GM21786 (cell line): ENCODE measurements around the gene SV2B.

Experiments
- ATAC-seq: cut with Tn5 transposase; IDR thresholded peaks from one replicate; pipeline ENCODE4 v1.9.1; 2021; ENCODE audit not compliant: unreplicated experiment

SV2B gene

DNA sequence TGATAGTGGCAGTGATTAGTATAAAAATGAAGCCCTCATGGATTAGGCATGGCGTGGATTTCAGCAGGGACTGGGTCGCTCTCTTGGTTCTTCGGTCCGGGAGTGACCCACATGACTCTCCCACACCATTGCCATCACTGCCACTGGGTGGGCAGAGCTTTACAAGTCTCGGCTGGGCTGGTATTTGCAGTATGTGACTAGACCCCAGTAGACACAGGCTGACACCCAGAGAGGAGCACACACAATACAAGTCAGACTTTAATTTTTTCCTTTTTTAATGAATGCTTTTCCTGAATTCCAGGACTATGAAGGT lies 1.5 kb downstream of the SV2B start:
- no peak for ATAC-seq

DNA sequence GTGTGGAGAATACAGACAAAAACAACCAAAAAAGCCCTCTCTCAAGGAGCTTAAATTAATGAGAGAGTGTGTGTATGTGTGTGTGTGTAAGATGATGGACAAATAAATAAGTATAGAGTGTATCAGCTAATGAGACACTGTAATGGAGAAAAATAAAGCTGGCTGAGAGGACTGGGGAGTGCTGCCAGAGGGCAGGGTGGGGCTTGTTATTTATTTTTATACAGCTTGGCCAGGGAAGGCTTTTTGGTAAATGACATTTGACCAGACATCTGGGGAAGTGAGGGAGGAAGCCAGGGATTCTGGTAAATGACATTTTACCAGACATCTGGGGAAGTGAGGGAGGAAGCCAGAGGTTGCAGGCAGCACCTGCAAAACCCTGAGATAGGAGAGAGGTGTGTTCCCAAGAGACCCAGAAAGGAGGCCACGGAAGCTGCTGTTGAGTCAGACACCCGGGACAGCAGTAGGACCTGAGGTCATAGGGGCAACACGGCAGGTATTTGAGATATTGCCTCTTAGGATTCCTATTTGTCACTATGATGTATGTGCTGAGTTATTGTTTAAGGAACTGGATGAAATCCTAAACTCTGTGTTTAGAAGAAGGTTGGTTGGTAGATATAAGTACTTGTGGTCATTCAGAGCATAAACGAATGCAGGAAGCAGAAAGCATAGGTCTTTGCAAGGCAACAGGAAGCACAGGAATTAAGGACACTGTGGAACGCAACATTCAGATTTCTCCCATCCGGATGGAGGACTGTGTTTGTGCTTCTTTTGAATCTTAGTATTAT lies 2.7 kb downstream of the SV2B start:
- no peak for ATAC-seq

DNA sequence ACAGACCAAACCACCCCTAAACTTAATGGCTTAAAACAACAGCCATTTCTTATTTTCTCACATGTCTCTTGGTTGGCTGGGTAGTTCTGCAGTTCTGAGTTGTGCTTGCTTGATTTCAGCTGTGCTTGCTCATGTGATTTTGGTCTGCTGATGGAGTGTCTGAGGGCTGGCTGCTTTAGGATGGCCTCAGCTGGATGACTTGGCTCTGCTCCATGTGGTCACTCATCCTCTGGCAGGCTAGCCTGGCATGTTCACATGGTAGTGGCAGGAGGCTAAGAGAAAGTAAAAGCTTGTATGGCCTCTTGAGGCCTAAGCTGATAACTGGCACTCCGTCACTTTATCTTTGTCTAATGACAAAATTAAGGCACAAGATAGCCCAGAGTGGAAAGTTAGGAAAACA lies 4.1 kb downstream of the SV2B start:
- ATAC-seq: no peak

DNA sequence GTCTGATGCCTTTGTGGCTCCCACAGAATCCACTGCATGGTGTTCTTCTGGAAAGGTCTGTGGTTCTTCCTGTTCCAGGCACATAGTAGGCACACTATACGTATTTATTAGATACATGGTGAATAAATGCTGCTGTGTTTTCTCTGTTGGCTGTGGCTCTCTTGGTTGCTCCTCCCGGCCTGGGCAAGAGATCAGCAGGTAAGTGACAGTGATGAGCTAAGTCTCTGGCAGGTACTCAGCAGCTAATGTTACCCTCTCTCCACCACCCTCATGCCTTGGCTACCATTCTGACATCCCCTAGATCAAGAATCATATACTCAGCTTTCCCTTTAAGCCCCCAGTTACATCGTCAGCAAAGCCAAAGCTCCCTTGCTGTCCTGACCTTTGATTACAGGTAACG lies 8.4 kb downstream of the SV2B start:
- no peak for ATAC-seq

DNA sequence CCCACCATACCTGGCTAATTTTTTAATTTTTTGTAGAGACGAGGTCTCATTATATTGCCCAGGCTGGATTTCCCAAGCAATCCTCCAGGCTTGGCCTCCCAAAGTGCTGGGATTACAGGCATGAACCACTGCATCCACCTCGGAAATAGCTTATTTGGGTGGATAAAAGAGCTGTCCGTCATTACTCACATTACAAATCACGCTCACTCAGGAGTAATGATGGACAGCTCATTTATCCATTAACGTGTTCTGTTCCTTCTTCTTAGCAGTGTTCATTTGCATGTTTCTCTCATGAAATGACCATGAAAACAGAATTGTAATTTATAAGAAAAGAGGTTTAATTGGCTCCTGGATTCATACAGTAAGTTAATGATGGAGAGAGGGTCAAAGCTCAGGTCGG lies 9.8 kb downstream of the SV2B start:
- no peak for ATAC-seq

DNA sequence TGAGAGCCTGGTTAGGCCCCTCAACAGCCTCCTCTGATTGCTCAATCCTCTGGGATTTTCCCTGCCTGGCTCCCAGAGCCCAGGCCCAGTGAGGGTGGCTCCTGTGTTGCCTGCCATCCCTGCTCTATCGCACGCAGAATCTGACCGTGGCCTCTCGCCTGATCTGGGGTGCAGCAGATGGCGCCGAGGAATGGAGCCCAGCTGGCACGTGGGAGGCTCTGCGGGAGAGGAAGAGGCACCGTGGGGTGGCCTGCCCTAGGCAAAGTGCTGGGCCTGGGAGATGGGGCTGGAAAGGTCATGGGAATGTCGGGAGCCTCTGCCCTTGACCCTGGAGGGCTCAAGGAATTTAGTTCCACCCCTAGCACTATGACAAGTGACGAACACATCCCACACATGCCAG lies 10.3 kb downstream of the SV2B start:
- ATAC-seq: no peak

DNA sequence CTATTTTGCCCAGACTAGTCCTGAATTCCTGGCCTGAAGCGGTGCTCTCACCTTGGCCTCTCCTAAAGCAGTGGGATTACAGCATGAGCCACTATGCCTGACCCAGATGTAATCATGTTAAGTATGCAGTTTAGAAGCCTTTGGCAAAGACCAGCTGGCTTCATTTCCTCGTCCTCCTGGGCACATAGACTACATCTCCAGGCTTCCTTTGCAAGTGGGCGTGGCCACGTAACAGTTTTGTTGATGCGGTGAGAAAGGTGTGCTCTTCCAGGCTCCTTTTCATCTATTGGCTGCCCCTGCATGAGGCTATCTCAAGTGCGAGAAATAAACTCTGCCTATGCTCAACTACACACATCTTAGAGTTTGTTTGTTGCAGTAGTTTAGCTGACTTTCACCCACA lies 13.0 kb downstream of the SV2B start:
- ATAC-seq: no peak

DNA sequence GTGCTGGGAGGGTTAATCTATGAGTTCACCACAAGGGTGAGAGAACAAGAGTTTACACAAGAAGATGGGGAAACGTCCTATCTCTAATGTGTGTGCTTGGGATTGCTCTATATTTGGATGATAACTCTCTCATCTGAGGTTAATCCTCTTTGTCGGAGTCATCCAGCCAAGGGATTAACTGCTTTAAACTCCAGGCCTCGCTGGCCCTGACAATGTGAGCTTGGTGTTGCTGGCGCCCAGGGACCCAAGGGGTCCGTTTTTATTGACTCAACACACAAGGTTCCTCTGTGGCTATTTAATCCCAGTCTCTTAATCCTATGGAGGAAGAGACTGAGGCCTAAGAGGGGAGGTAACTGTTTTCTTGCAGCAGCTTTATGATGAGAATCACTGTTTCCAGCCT lies 14.2 kb downstream of the SV2B start:
- ATAC-seq: no peak

DNA sequence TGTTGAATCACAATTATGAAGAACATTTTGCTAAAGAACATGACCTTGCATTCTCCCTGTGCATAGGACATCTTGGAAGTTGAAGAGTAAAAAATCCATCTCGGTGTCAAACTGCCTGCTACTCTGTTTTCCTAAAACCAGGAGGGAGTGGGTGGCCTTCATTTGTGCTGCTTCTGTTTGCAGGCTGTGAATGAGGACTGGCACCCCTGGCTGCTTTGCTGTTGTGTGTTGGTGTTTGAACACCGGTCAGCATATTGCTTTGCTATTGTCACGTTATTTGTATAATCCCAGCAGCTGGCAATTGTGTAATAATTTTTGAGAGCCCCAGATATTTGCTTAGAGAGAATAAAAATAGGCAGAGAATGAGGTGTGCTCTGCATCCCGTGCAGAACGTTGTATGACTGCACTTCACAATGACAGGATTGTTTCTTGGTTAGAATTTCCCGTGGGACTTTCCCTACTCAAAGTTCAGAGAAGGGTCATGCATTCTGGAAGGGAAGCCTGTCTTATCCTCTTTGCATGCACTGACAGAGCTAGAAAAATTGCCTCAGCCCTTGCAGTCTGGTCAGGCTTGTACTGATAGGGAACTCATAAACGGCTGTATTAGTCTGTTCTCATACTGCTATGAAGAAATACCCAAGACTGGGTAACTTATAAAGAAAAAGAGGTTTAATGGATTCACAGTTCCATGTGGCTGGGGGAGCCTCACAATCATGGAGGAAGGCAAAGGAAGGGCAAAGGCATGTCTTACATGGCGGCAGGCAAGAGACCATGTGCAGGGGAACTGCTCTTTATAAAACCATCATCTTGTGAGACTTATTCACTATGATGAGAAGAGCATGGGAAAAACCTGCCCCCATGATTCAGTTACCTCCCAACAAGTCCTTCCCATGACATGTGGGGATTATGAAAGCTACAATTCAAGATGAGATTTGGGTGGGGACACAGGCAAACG lies 16.3 kb downstream of the SV2B start:
- ATAC-seq: peak; percentile 97

DNA sequence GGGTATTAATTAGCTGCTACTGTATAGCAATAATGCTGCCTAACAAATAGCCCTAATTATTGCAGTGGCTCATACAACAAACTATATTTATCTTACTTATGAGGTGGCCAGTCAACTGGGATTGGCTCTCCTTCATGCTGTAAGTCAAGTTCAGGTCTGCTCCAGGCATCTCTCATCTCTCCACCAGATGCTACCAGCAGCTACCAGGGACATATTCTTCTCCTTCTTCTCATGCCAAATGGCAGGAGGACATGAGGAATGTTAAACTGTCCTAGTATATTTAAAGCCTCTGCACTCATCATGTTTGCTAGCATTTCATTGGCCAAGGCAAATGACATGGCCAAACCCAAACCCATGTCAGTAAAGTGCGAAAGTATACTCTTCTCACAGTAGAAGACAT lies 17.3 kb downstream of the SV2B start:
- no peak for ATAC-seq

DNA sequence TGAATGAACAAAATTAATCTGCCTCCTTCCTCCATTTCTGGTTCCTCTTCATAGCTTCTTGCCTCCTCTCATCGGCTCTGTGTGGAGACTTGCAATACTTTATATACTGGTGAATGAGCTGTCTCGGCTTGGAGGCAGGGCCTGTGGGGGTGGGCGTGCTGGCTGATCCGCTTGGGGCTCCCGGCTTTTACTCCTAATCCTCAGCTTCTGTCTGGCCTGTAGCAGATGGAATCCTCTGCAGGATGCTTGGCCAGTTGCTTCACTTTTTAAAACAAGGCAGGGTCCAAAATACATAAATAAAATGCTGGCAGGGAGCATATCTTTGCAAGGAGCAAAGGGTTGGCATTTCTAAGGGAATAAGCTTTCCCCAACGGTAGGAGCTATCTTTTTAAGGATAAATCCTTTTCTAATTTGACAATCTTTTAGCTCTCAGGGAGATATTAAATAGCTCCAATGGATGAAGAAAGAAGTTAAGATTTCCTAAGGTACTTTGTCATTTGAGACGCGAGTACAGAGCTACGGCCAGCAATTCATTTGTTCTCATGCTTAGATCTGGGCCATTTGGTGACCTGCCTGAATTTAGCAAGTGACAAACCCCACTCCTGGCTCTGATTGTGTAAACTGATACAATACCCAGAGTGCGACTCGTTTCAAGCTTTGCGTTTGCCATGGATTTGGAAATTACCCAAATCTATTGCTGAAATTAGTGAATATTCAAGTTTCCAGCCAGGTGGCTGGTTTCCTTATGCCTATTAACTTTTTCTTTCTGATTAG lies 18.9 kb downstream of the SV2B start:
- ATAC-seq: no peak

DNA sequence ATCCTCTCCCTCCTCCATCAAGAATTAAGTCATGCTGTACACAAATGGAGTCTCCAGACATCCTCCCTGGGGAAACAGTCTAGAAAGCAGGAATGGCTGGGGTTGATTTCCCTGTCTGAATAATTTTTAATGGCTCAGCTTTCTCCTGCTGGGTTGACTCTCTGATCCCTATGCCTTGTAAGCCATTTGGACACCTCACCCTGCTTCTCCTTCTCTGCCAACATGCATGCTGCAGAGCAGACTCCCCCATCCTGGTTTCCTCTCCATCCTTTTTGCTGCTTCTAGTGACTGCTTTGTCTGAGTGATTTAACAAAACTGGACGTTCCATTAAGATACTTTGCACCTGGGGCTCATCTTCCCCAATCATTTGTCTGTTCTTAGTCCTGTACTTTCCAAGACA lies 22.2 kb downstream of the SV2B start:
- ATAC-seq: no peak

DNA sequence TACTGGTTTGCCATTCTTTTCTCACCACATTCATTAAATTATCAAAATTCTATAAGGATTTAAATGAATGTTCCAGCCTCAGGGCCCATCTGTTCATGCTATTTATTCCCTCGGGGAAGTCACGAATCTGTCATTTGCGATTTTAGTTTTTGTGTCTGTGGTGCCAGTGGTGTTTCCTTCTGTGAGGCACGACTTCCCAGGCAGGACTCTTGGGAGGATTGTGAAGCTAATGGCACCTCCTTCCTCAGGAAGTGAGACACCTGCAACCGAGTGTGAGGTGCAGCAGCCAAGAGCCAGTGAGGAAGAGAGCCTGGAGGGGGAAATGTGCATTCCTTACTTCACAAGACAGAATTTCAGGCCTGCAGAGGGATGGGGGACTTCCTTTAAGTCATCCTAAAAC lies 24.1 kb downstream of the SV2B start:
- ATAC-seq: no peak

DNA sequence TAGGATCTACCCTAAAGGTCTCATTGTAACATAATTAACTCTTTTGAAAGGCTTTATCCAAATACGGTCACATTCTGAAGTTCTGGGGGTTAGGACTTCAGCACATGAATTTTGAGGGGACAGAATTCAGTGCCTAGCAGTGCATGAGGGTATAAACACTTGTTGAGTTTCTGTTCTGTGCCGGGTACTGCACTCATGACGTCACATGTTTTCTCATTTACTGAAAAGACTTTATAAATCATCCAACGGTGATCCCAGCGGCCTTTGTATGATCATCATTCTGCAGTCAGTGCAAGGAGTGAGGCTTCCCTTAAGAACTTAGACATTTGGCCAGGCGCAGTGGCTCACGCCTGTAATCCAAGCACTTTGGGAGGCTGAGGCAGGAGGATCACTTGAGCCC lies 25.1 kb downstream of the SV2B start:
- ATAC-seq: no peak

DNA sequence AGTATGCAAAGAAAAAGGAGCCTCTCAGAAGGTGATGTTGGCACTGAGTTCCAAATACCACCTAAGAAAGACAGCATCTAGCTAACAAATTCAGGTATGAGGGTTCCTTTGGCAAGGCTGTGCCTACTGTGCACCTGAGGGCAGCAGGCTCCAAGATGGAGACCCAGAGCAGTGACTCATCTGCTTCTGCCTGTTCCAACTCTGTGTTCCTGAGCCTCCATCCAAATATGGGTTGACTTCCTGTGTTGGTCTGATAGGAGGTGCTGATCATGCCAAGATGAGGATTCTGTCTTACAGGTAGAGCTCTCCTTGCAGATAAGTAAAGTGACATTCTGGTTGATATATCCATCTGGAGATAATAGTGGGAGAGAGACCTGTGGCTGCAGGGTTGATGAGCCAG lies 26.0 kb downstream of the SV2B start:
- peak; percentile 46 for ATAC-seq

DNA sequence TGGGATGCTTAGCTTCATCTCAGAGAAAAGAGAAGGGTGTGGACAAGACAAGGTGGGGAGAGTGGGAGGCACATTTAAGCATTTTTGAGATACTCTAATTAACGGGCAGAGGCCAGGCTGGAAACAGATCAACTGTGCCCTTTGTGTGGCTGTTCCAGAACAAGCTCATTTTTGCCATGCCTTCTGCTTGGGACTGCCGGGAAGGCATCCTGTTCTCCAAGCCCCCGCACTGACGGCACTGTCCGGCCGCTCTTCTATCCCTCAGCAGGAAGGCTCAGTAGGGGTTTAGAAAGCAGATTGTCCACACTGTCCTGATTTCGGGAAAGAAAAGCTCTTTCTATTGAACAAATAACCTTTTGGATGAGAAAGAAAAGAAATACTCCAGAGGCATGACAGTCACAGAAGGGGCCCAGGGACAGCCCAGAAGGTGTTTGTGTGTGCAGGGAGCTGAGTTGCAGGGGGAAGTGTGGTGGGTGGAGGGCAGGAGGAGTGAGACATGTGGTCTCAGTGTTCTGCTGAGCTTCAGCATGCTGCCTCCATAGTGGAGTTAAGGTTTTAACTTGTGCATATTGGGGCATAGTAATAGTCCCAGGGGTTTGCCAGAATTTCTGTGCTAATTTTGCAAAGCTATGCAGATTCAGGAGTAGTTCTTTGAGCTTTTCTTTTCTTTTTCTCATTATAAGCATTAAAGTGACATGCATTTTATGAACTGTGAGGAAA lies 27.3 kb downstream of the SV2B start:
- no peak for ATAC-seq

DNA sequence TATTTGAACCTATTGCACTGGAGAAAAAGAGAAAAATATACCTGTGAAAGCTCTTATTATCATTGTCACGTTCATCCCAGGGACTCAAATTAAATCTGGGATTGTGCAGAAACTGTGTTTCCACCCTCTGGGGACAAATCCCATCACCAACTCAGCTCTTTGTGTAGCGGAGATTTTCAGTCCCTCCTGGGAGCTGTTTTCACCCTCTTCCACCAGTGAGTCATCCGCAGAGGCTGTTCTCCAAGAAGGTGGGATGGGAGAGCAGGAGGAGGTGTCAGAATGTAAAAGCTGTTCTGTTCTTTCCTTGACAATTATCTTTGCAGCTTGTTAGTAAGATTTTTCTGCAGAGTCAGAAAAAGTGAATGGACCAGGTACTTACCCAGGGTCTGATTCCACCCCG lies 28.0 kb downstream of the SV2B start:
- ATAC-seq: no peak

DNA sequence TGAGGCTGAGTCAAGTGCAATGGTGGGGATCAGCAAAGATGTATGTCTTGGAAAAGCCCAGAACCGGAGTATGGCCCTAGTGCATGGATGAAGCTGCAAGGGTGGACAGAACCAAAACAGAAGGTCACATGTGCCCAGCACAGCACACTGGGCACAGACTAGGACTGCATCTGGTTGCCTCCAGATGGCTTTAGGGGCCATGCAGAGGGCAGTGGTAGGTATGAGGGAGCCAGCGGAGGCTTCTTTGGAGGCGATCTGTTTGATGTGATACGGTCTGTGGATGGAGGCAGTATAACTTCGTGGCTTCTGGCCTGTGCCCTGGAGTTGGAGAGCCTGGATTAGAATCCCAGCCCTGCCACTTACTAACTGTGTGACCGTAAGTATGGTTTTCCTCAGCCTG lies 29.4 kb downstream of the SV2B start:
- no peak for ATAC-seq

DNA sequence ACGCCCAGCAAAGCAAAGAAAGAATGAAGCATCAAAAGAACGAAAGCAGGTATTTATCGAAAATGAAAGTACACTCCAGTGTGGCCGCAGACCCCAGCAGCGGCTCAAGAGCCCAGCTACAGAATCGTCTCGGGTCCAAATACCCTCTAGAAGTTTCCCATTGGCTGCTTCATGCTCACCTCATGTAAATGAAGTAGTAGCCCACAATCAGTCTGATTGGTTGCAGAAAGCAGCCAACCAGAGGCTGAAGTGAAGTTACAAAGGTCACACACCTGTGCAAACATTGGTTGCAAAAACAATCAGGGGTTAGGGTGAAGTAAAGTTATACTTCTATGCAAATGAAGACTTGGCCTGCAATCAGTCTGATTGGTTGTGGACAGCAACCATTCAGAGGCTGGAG lies 32.0 kb downstream of the SV2B start:
- ATAC-seq: no peak

DNA sequence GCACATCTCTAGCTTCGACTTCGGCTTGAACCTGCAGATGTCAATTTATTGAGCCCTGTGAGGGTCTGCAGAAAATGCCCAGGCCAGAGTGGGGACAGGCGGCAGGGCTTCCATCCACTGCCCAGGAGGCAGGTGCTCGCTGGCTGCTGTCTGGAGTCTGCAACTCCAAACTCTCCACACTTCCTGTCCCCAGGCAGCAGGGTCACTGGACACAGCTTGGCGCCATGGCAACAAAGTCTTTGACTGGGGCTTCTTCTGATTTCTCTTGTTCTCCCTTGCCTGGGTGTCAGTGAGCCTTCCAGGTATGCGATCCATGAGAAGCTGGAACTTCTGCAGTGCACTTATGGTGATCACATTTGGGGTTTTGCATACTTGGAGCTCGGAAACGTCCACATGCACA lies 33.5 kb downstream of the SV2B start:
- no peak for ATAC-seq
